Measurements from ENCODE around the gene MBD4.

MBD4 gene

DNA sequence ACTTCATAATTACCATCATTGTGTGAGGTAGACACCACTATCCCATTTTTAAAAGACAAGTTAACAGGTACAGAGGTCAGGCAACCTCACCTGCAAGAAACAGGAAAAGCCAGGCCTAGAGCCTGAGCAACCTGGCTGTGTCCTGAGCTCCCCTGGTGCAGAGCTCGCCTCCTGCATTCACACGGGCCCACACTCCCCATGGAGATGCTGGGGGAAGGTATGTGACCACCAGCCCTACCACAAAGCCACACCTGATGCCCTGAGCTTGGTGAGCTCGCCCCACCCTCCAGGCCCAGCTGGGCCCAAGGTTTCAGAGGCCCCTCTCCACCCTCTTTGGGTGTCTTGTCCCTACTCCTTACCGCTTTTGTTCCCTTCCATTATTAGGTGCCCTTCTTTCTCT lies 10.1 kb downstream of the MBD4 start:
- TF ChIP-seq, protein P1, sequence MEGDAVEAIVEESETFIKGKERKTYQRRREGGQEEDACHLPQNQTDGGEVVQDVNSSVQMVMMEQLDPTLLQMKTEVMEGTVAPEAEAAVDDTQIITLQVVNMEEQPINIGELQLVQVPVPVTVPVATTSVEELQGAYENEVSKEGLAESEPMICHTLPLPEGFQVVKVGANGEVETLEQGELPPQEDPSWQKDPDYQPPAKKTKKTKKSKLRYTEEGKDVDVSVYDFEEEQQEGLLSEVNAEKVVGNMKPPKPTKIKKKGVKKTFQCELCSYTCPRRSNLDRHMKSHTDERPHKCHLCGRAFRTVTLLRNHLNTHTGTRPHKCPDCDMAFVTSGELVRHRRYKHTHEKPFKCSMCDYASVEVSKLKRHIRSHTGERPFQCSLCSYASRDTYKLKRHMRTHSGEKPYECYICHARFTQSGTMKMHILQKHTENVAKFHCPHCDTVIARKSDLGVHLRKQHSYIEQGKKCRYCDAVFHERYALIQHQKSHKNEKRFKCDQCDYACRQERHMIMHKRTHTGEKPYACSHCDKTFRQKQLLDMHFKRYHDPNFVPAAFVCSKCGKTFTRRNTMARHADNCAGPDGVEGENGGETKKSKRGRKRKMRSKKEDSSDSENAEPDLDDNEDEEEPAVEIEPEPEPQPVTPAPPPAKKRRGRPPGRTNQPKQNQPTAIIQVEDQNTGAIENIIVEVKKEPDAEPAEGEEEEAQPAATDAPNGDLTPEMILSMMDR (conservative IDR thresholded peaks at IDR 0.05; ENCODE audit: low read length): no peak
- H3K4me3 ChIP-seq (ENCODE audit: low read length): no peak overlapping the region
- no peak for DNase-seq (ENCODE audit: low read depth)

DNA sequence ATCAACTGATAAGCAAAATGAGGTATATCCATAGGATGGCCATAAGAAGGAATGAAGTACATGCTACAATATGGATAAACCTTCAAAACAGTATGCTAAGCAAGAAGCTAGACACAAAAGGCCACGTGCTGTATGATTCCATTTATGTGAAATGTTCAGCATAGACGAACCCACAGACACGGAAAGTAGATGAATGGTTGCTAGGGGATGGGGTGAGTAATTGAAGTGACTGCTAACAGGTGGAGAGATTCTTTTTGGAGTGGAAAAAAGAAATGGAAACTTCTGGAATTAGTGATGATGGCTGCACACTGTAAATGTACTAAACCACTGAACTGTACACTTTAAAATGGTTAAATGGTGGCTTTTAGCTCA lies 10.7 kb downstream of the MBD4 start:
- no peak for DNase-seq (ENCODE audit: low read depth)
- no peak overlapping the region for H3K4me3 ChIP-seq (ENCODE audit: low read length)

DNA sequence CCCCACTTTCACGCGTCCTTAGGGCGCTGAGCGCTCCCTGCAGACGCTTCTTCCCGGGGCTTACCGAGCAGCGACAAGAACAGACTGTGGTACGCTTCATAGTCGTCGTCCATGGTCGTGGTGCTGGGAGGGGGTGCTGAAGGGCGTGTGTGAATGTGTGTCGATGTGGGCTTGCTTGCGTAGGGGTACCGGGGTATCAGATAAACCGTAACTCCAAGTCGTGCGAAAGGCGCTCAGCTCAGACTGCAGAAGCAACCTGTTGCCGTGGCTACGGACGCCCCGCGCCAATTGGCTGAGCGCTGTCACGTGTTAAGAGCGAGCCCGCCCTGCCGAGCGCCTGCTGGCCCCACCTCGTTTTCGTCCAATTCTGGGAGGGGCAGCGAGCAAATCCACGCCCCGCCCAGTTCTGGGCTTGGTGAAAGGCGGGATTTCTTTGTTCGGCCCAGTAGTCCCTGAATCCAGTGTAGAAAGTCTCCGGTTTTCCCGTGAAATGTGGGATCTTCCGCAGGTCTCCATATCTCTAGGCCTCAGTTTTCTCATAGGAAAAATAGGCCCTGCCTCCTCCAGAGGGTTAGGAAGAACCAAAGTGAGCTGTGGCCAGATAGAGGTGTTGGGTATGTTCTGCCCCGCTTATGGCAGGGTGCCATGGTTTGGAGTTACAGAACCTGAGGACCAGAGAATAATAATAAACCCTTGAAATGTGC lies 11.2 kb downstream of the MBD4 start, which contains the start of gene EFCAB12:
Gene EFCAB12, minus strand, starts transcription at position 261 of the 704 bp plus-strand sequence. Its CDS starts 148 bp downstream, at position 113.
- DNase-seq (ENCODE audit: low read depth): peak; percentile 90
- peak within 1 kb of the TSS; percentile 79 for H3K4me3 ChIP-seq (ENCODE audit: low read length)
- TF ChIP-seq, protein P1 (conservative IDR thresholded peaks at IDR 0.05; ENCODE audit: low read length): no peak

More for the DNA sequence above, 10.7 kb downstream of the MBD4 start:
- TF ChIP-seq, protein P1 (conservative IDR thresholded peaks at IDR 0.05; ENCODE audit: low read length): no peak

DNA sequence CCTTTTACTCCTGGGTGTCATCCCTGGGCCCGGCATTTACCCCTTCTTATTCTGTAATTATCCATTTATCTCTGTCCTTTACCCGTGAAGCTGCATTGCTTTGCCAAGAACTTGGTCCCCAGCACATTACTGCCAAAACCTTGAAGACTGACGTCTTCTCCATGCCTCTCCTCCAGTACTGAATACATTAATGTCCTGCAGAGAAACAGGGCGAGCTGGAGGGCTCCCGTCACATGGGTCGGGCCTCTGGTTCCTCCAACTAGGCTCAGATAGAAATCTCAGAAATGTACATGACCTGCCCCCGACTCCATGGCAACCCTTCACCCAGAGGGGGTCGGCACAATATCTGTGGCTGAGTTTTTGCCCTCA lies 11.8 kb downstream of the MBD4 start:
- DNase-seq (ENCODE audit: low read depth): no peak
- TF ChIP-seq, protein P1 (conservative IDR thresholded peaks at IDR 0.05; ENCODE audit: low read length): no peak
- peak overlapping the region; percentile 79 for H3K4me3 ChIP-seq (ENCODE audit: low read length)

DNA sequence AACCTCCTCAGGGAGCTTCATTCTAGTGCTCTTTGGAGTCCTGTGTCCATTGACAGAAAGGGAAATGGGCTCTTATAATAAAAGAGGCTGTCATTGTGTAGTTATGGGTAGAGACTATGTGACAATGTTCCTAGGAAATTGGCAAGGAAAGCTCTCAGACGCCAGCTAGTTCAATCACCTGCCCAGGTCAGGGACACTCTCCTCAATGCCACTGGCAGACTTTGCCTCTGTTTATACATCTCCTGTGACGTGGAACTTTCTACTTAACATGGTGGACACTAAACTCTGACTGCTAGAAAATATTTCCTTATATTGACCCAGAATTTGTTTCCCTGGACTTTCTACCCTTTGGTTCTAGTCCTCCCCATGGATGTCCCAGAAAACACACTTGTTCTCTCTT lies 14.1 kb downstream of the MBD4 start:
- TF ChIP-seq, protein P1 (conservative IDR thresholded peaks at IDR 0.05; ENCODE audit: low read length): no peak
- no peak overlapping the region for H3K4me3 ChIP-seq (ENCODE audit: low read length)
- no peak for DNase-seq (ENCODE audit: low read depth)

DNA sequence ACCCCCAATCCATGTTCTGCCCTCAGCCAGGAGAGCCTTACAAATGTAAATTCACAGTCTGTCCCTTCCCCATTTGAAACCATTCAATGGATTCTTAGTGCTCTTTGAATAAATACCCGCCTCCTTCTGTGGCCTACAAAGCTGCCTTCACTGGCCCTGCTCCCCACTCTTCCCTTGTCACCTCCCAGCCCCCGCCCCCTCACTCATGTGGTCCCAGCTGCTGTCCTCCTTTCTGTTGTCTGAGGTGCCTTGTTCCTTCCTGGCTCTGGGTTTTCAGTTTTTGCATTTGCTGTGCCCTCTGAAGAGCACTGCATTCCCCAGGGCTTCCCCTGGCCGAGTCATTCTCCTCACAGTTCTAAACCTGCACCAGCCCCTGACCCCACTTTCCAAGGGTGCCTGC lies 14.5 kb downstream of the MBD4 start:
- no peak overlapping the region for H3K4me3 ChIP-seq (ENCODE audit: low read length)
- TF ChIP-seq, protein P1 (conservative IDR thresholded peaks at IDR 0.05; ENCODE audit: low read length): no peak
- DNase-seq (ENCODE audit: low read depth): no peak

DNA sequence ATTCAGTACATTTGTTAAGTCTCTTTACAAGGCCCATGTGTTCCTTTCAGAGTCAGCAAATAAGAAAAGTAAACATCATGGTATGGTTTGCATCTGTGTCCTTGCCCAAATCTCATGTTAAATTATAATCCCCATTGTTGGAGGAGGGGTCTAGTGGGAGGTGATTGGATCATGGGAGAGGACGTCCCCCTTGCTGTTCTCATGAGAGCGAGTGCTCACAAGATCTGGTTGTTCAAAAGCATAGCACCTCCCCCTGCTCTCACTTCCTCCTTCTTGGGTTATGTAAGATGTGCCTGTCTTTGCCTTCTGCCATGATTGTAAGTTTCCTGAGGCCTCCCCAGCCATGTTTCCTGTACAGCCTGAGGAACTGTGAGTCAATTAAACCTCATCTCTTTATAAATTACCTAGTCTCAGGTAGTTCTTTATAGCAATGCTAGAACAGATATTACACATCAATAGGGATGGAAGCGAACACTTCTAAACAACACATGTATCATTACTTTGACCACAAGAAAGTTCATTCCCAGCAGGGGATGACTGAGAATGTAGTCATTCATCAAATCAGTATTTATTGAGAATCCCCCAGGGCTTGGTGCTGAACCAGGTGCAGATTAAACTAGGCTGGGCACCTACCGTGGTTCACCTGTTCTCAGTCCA lies 15.4 kb downstream of the MBD4 start:
- no peak for DNase-seq (ENCODE audit: low read depth)
- H3K4me3 ChIP-seq (ENCODE audit: low read length): no peak overlapping the region
- TF ChIP-seq, protein P1 (conservative IDR thresholded peaks at IDR 0.05; ENCODE audit: low read length): no peak
